OCI-LY1 (cell line): Measurements from ENCODE around the gene LRRC8D.

ENCODE experiments used
- EZH2 ChIP-seq: fragments of 200-600 bp; sonication (generic), shearing (Covaris generic); IDR thresholded peaks from 2 replicates; pipeline ENCODE4 v1.8.0; 2017; ENCODE audit warnings: borderline replicate concordance, mixed run types, mild to moderate bottlenecking, antibody characterized with exemption, low read length, moderate library complexity, mixed read lengths
- TF ChIP-seq, protein P1 (sequence below): fragments of 200-600 bp; sonication (generic), shearing (Covaris generic); IDR thresholded peaks from 2 replicates; pipeline ENCODE4 v1.5.1; 2017; ENCODE audit warnings: mild to moderate bottlenecking, antibody characterized with exemption, low read length, moderate library complexity, mixed read lengths

DNA sequence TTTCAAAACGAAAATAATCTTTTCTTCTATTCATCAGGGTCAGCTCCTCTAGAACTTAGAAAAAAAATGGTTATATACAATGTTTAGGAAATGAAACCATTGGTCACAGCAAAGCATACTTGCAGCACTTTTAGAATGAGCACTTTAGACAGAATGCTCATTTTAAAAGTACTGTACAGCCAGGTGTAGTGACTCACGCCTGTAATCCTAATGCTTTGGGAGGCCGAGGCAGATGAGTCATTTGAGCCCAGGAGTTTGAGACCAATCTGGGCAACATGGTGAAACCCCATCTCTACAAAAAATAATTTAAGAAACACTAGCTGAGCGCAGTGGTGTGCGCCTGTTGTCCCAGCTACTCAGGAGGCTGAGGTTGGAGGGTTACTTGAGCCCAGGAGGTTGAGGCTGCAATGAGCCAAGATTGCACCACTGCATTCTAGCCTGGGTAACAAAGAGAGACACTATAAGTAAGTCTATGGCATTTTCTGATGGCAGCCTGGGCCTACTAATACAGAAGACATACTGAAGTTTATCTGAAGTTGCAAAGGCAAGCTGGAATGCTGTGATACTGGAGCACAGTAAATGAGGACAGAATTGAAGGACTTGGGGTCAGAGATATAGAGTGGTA is 125.1 kb downstream of the LRRC8D start:
- TF ChIP-seq, protein P1, sequence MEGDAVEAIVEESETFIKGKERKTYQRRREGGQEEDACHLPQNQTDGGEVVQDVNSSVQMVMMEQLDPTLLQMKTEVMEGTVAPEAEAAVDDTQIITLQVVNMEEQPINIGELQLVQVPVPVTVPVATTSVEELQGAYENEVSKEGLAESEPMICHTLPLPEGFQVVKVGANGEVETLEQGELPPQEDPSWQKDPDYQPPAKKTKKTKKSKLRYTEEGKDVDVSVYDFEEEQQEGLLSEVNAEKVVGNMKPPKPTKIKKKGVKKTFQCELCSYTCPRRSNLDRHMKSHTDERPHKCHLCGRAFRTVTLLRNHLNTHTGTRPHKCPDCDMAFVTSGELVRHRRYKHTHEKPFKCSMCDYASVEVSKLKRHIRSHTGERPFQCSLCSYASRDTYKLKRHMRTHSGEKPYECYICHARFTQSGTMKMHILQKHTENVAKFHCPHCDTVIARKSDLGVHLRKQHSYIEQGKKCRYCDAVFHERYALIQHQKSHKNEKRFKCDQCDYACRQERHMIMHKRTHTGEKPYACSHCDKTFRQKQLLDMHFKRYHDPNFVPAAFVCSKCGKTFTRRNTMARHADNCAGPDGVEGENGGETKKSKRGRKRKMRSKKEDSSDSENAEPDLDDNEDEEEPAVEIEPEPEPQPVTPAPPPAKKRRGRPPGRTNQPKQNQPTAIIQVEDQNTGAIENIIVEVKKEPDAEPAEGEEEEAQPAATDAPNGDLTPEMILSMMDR, result no peak
- no peak for TF ChIP-seq EZH2
